Mesenchymal stem cell (in vitro differentiated cells and primary cell): Measurements from ENCODE around the gene FAT4.
A peak's percentile ranks its signal among the peaks of the same experiment; 100 is the strongest.

Source experiments
- DNase-seq: peaks from one replicate; pipeline ENCODE4 v3.0.0-alpha.2; 2013
- H2AFZ ChIP-seq: one replicate; pipeline ENCODE4 v1.6.1; 2013; ENCODE audit warnings: low read depth, mild to moderate bottlenecking, control low read depth, inconsistent platforms, low read length, moderate library complexity
- H2AK5ac ChIP-seq: 2 replicates; pipeline ENCODE4 v1.6.1; 2013; ENCODE audit warnings: low read length, moderate library complexity, mild to moderate bottlenecking, inconsistent platforms; ENCODE audit not compliant: severe bottlenecking
- H2BK120ac ChIP-seq: one replicate; pipeline ENCODE4 v1.6.1; 2013; ENCODE audit warnings: low read depth, mild to moderate bottlenecking, inconsistent platforms, low read length, moderate library complexity
- H2BK12ac ChIP-seq, 2 experiments: one replicate each; pipeline ENCODE4 v1.6.1; 2013; ENCODE audit warnings: inconsistent platforms in 2 of 2, low read length in 2 of 2, mild to moderate bottlenecking in 2 of 2, moderate library complexity in 2 of 2, control low read depth in 1 of 2
- H2BK15ac ChIP-seq: one replicate; pipeline ENCODE4 v1.6.1; 2013; ENCODE audit warnings: mild to moderate bottlenecking, low read depth, inconsistent platforms; ENCODE audit not compliant: poor library complexity, severe bottlenecking
- H2BK5ac ChIP-seq: 2 replicates; pipeline ENCODE4 v1.6.1; 2013; ENCODE audit warnings: low read depth, mild to moderate bottlenecking, low read length, control low read depth, inconsistent platforms; ENCODE audit not compliant: poor library complexity, severe bottlenecking
- H3K14ac ChIP-seq, 2 experiments: one replicate each; pipeline ENCODE4 v1.6.1; 2013; ENCODE audit warnings: inconsistent platforms in 2 of 2, low read length in 2 of 2, control low read depth in 1 of 2, mild to moderate bottlenecking in 1 of 2, moderate library complexity in 1 of 2
- H3K18ac ChIP-seq, 2 experiments: one replicate each; pipeline ENCODE4 v1.6.1; 2013; ENCODE audit warnings: inconsistent platforms in 2 of 2, low read length in 2 of 2, control low read depth in 1 of 2, low read depth in 1 of 2, mild to moderate bottlenecking in 1 of 2
- H3K23ac ChIP-seq, 2 experiments: one replicate each; pipeline ENCODE4 v1.6.1; 2013; ENCODE audit warnings: inconsistent platforms in 2 of 2, low read length in 2 of 2, mild to moderate bottlenecking in 2 of 2, moderate library complexity in 2 of 2, control low read depth in 1 of 2
- H3K27ac ChIP-seq: 2 replicates; pipeline ENCODE4 v1.5.1; 2013; ENCODE audit warnings: mild to moderate bottlenecking, moderate library complexity, low read length, control low read depth, inconsistent platforms; ENCODE audit not compliant: poor library complexity, severe bottlenecking
- H3K27me3 ChIP-seq, 2 experiments: 2 replicates each; pipeline versions ENCODE4 v1.6.1 to v1.7.0; 2013; ENCODE audit warnings: low read length in 2 of 2, mild to moderate bottlenecking in 2 of 2, moderate library complexity in 2 of 2, control low read depth in 1 of 2, inconsistent platforms in 1 of 2; ENCODE audit not compliant: control insufficient read depth in 1 of 2, insufficient read depth in 1 of 2
- H3K36me3 ChIP-seq, 2 experiments: 2 replicates each; pipeline versions ENCODE4 v1.6.1 to v1.7.0; 2013; ENCODE audit warnings: low read length in 2 of 2, control low read depth in 1 of 2, inconsistent platforms in 1 of 2, low read depth in 1 of 2, mild to moderate bottlenecking in 1 of 2; ENCODE audit not compliant: insufficient read depth in 2 of 2, control insufficient read depth in 1 of 2
- H3K4ac ChIP-seq, 2 experiments: one replicate each; pipeline ENCODE4 v1.6.1; 2013; ENCODE audit warnings: inconsistent platforms in 2 of 2, low read length in 2 of 2, mild to moderate bottlenecking in 2 of 2, moderate library complexity in 2 of 2, control low read depth in 1 of 2, low read depth in 1 of 2
- H3K4me1 ChIP-seq: 2 replicates; pipeline ENCODE4 v1.6.1; 2013; ENCODE audit warnings: low read depth, low read length, control low read depth; ENCODE audit not compliant: control insufficient read depth, insufficient read depth
- H3K4me2 ChIP-seq: 2 replicates; pipeline ENCODE4 v1.6.1; 2013; ENCODE audit warnings: low read length, mild to moderate bottlenecking, inconsistent platforms; ENCODE audit not compliant: poor library complexity, severe bottlenecking
- H3K4me3 ChIP-seq, 2 experiments: 2 replicates each; pipeline versions ENCODE4 v1.5.1 to v1.7.0; 2013; ENCODE audit warnings: low read length in 2 of 2, mild to moderate bottlenecking in 2 of 2, control low read depth in 1 of 2, low read depth in 1 of 2; ENCODE audit not compliant: insufficient read depth in 1 of 2
- H3K79me1 ChIP-seq: replicated peaks from 2 replicates; pipeline ENCODE4 v1.6.1; 2013; ENCODE audit warnings: mild to moderate bottlenecking, control low read depth, low read length, inconsistent platforms; ENCODE audit not compliant: poor library complexity, severe bottlenecking
- H3K9ac ChIP-seq: 2 replicates; pipeline ENCODE4 v1.7.0; 2013; ENCODE audit warnings: mild to moderate bottlenecking, low read length, moderate library complexity
- H3K9me3 ChIP-seq: 2 replicates; pipeline ENCODE4 v1.7.0; 2013; ENCODE audit warnings: mild to moderate bottlenecking, low read length; ENCODE audit not compliant: control insufficient read depth
- H4K8ac ChIP-seq: one replicate; pipeline ENCODE4 v1.6.1; 2013; ENCODE audit warnings: inconsistent platforms, mild to moderate bottlenecking, low read length, moderate library complexity
- H4K91ac ChIP-seq: one replicate; pipeline ENCODE4 v1.6.1; 2013; ENCODE audit warnings: mild to moderate bottlenecking, low read length, inconsistent platforms
- WGBS: methylation state at CpG from one replicate; pipeline ENCODE4 v1.1.7; 2013; ENCODE audit warnings: mixed read lengths; 5-methylcytosine and 5-hydroxymethylcytosine counted together

Gene FAT4

GRCh38 chr4:125313497-125313896 lies 1.3 kb upstream of the FAT4 start:
- H3K79me1 ChIP-seq = peaks cover 14% of the 10 kb centered on the region
- H2BK15ac ChIP-seq = no peak overlapping the region
- no peak overlapping the region for H2BK12ac ChIP-seq
- WGBS = under 1% methylated on average over 5 of the region's 7 CpGs
- no peak overlapping the region for H2AK5ac ChIP-seq
- no peak overlapping the region for H3K9ac ChIP-seq
- no peak overlapping the region for H2BK5ac ChIP-seq
- H3K27me3 ChIP-seq = no peaks in the 10 kb centered on the region
- no peak overlapping the region for H2BK120ac ChIP-seq
- H4K91ac ChIP-seq = no peak overlapping the region
- H2AFZ ChIP-seq = no peak overlapping the region
- DNase-seq = peak; percentile 91
- H4K8ac ChIP-seq = no peak overlapping the region
- H3K4me2 ChIP-seq = no peak overlapping the region
- H3K9me3 ChIP-seq = no peaks in the 10 kb centered on the region
- H3K4ac ChIP-seq = no peak overlapping the region
- H3K4me3 ChIP-seq = no peak overlapping the region
- no peaks in the 10 kb centered on the region for H3K36me3 ChIP-seq
- no peak overlapping the region for H3K23ac ChIP-seq
- no peak overlapping the region for H3K27ac ChIP-seq
- no peak overlapping the region for H3K18ac ChIP-seq
- H3K14ac ChIP-seq = no peak overlapping the region
- H3K4me1 ChIP-seq = peaks cover 16% of the 10 kb centered on the region

- H2BK5ac ChIP-seq = no peak overlapping the region
- no peak overlapping the region for H4K91ac ChIP-seq
- no peaks in the 10 kb centered on the region for H3K27me3 ChIP-seq
- H2AFZ ChIP-seq = peak overlapping the region; percentile 43
- H2BK120ac ChIP-seq = no peak overlapping the region
- peak overlapping the region; percentile 20 for H4K8ac ChIP-seq
- peaks cover 16% of the 10 kb centered on the region for H3K4me1 ChIP-seq
- H3K9ac ChIP-seq = peak overlapping the region; percentile 91
- peak overlapping the region; percentile 79 for H3K27ac ChIP-seq
- 4% methylated on average over 7 of the region's 7 CpGs for WGBS
- peaks cover 18% of the 10 kb centered on the region for H3K79me1 ChIP-seq
- H3K9me3 ChIP-seq = no peaks in the 10 kb centered on the region
- H3K14ac ChIP-seq = no peak overlapping the region
- H3K4me3 ChIP-seq = peak overlapping the region in 1 of 2 experiments; percentile 92
- H3K18ac ChIP-seq = peak overlapping the region; percentile 69 to 86
- peak overlapping the region in 1 of 2 experiments; percentile 70 for H2BK12ac ChIP-seq
- no peaks in the 10 kb centered on the region for H3K36me3 ChIP-seq
- H2BK15ac ChIP-seq = no peak overlapping the region
- DNase-seq = no peak
- H3K4ac ChIP-seq = peak overlapping the region; percentile 1 to 34
- H3K23ac ChIP-seq = no peak overlapping the region
- H3K4me2 ChIP-seq = peak overlapping the region; percentile 54
- H2AK5ac ChIP-seq = no peak overlapping the region
Measured at GRCh38 chr4:125313989-125314667, 627 bp upstream of the FAT4 start.

GRCh38 chr4:125315576-125316400 lies 1.0 kb downstream of the FAT4 start:
- no peak overlapping the region for H2AK5ac ChIP-seq

GRCh38 chr4:125316401-125316790 lies 1.6 kb downstream of the FAT4 start:
- Histone ChIP-seq H3K4me2 (peak overlapping the region; percentile 97), H3K9me3 (no peaks in the 10 kb centered on the region), H2AK5ac (no peak overlapping the region), H3K23ac (peak overlapping the region in 1 of 2 experiments; percentile 48), H3K36me3 (no peaks in the 10 kb centered on the region), H3K4ac (no peak overlapping the region), H2BK12ac (peak overlapping the region in 1 of 2 experiments; percentile 54), H3K14ac (peak overlapping the region in 1 of 2 experiments; percentile 44), H2BK5ac (no peak overlapping the region), H3K18ac (peak overlapping the region in 1 of 2 experiments; percentile 69), H2AFZ (peak overlapping the region; percentile 75), H2BK15ac (peak overlapping the region; percentile 78), H3K27me3 (no peaks in the 10 kb centered on the region), H2BK120ac (no peak overlapping the region), H4K91ac (no peak overlapping the region), H4K8ac (no peak overlapping the region), H3K79me1 (peaks cover 28% of the 10 kb centered on the region), H3K27ac (peak overlapping the region; percentile 30), H3K4me1 (peaks cover 16% of the 10 kb centered on the region), H3K4me3 (peak overlapping the region; percentile 68 to 92), H3K9ac (peak overlapping the region; percentile 91)
- no peak for DNase-seq
- WGBS = under 1% methylated on average over 25 of the region's 25 CpGs

More at GRCh38 chr4:125315576-125316400, 1.0 kb downstream of the FAT4 start:
- H2BK12ac ChIP-seq = peak overlapping the region; percentile 2 to 18
- H3K36me3 ChIP-seq = no peaks in the 10 kb centered on the region
- peak overlapping the region in 1 of 2 experiments; percentile 3 for H3K14ac ChIP-seq
- peak overlapping the region in 1 of 2 experiments; percentile 32 for H3K23ac ChIP-seq
- peak; percentile 71 for DNase-seq
- peaks cover 16% of the 10 kb centered on the region for H3K4me1 ChIP-seq
- peak overlapping the region; percentile 91 for H3K9ac ChIP-seq
- H2BK5ac ChIP-seq = no peak overlapping the region
- H3K18ac ChIP-seq = peak overlapping the region; percentile 69 to 97
- under 1% methylated on average over 39 of the region's 51 CpGs for WGBS
- H3K79me1 ChIP-seq = peaks cover 22% of the 10 kb centered on the region
- H3K4me2 ChIP-seq = peak overlapping the region; percentile 97
- no peaks in the 10 kb centered on the region for H3K27me3 ChIP-seq
- H4K91ac ChIP-seq = peak overlapping the region; percentile 25
- H3K4me3 ChIP-seq = peak overlapping the region; percentile 68 to 92
- peak overlapping the region; percentile 45 for H4K8ac ChIP-seq
- peak overlapping the region; percentile 92 for H2BK120ac ChIP-seq
- H2BK15ac ChIP-seq = peak overlapping the region; percentile 86
- peak overlapping the region; percentile 14 to 88 for H3K4ac ChIP-seq
- H2AFZ ChIP-seq = peak overlapping the region; percentile 75
- peak overlapping the region; percentile 73 for H3K27ac ChIP-seq
- no peaks in the 10 kb centered on the region for H3K9me3 ChIP-seq
